HG02588 (cell line): ENCODE measurements around the gene CEP83.
A peak's percentile ranks its signal among the peaks of the same experiment; 100 is the strongest.
"Not testable (repeated sequence)": the region's sequence is repeated elsewhere in the genome, so short reads cannot be mapped to it uniquely, and the experiment has no call there.

Experiments used
- ATAC-seq: cut with Tn5 transposase; IDR thresholded peaks from one replicate; pipeline ENCODE4 v1.9.1; 2021; ENCODE audit warnings: mild to moderate bottlenecking, moderate library complexity; ENCODE audit not compliant: unreplicated experiment

Gene CEP83, protein sequence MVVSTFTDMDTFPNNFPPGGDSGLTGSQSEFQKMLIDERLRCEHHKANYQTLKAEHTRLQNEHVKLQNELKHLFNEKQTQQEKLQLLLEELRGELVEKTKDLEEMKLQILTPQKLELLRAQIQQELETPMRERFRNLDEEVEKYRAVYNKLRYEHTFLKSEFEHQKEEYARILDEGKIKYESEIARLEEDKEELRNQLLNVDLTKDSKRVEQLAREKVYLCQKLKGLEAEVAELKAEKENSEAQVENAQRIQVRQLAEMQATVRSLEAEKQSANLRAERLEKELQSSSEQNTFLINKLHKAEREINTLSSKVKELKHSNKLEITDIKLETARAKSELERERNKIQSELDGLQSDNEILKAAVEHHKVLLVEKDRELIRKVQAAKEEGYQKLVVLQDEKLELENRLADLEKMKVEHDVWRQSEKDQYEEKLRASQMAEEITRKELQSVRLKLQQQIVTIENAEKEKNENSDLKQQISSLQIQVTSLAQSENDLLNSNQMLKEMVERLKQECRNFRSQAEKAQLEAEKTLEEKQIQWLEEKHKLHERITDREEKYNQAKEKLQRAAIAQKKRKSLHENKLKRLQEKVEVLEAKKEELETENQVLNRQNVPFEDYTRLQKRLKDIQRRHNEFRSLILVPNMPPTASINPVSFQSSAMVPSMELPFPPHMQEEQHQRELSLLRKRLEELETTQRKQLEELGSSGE

DNA sequence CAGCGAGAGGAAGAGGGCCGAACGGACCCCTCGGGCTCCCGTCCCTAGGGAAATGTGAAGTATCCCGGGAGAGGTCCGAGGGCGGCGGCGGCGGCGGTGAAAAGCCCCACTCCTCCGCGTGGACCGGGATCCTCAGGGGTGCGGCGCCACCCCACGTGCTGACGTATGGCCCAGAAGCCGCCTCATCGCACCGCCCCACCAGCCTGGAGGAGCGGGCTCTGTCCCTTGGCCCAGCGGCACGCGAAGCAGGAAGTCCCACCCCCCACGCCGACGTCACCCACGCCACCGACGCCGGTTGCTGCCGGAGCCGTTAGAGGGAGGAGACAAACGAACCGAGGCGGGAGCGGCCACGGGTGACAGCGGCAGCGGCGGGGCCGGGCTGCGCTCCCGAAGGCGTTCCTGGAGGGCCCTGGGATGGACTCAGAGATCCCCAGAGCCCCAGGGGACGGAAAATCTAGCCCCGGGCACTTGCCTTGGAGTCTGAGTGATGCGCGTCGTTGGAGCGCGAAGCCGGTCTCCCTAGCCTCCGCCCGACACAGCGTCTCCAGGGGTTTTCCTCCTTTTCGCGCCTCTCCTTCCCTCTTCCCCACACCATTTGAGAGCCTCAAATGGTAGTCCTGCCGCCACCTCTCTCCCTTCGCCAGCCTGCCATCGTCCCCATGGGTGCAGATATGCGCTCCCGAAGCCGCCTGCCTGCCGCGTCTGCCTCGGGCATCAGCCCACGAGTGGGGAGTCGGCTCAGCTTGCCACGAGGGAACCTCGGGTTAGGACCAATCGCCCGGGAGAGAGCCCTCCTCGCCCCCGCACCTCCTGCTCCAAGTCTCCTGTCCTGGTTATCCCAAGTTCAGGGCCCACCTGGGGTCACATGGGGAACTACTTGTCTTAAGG lies at the start of gene CEP83:
Gene CEP83, minus strand, starts transcription at position 140 of the 888 bp plus-strand sequence. CDS start 47,377 bp downstream, outside the sequence.
- ATAC-seq = peak; percentile 98

DNA sequence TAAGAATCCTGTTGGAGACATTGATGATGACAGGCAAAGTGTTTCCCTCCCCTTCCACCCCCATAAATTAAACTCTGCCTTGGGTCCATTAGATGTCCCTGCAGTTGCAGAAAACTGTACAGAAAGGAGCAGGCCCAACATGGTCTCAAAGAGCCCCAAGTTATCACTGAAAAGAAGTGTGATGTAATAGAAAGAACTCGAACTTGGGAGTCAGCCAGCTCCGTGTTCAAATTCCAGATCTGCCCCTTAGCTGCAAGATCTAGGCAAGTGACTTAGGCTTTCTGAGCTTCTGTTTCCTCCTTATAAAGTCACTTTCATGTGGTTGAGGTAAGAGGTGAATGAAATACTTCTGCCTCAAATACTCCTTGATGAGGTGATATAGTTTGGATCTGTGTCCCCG lies 49.6 kb upstream of the CEP83 start:
- ATAC-seq = no peak

DNA sequence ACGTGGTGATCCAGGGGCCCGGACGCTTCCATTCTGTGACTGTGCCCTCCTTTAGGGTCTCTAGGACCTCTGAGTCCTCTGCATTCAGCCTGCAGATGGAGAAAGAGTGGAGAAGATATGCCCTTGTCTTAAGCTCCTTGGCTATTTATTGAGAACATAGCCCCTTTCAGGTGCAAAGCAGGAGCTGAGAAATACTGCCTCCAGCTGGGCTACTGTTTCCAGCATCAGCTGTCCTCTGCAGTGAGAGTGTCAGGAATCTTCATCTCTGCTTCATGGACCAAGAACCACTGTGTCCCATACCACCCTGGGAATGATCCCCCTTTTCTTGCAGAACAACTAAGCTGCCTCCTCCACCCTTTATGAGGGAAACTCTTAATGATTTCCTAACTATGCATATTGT lies 47.8 kb upstream of the CEP83 start:
- ATAC-seq = no peak

DNA sequence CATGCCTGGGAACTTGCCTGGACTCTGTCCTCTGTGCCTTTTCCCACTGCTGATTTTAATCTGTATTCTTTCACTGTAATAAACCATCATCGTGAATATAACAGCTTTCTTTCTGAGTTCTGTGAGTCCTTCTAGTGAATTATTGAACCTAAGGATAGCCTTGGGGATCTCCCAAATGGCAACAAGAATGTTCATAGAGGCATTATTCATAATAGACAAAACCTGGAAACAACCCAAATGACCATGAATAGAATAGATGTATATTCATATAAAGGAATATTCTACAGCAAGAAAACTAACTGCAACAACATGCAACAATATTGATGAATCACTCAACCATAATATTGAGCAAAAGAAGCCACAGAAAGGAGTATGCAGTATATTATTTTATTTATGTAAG lies 44.7 kb upstream of the CEP83 start:
- ATAC-seq = no peak

DNA sequence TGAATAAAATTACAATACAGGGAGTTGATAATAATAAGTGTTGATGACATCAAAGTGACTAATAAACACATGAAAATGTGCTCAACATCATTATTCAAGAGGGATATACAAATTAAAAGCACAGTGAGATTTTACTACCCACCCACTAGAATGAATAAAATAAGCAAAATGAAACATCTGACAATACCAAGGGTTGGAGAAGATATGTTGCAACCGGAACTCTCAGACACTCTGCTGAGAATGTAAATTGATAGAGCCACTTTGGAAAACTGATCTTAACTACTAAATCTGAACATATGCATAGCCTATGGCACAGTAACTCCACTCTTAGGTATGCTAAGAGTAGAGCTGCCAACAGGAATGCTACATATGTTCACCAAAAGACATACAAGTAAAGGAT lies 44.0 kb upstream of the CEP83 start:
- no peak for ATAC-seq

DNA sequence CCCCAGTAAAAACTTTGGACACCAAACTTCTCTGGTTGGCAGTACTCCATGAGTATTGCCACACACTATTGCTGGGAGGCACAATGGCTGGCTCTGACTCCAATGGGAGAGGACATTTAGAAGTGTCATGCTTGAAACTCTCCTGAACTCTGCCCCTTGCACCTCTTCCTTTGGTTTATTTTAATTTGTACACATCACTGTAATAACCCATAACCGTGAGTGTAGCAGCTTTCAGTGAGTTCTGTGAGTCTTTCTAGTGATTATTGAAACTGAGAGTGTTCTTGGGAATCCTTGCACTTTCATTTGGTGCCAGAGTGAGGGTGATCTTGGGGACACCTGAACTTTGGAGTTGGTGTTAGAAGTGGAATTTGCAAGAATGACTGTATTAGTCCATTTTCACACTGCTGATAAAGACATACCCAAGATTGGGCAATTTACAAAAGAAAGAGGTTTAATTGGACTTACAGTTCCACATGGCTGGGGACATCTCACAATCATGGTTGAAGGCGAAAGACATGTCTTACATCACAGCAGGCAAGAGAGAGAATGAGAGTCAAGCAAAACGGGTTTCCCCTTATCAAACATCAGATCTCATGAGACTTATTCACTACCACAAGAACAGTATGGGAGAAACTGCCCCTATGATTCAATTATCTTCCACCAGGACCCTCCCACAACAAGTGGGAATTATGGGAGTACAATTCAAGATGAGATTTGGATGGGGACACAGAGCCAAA lies 41.3 kb upstream of the CEP83 start:
- ATAC-seq = no peak

DNA sequence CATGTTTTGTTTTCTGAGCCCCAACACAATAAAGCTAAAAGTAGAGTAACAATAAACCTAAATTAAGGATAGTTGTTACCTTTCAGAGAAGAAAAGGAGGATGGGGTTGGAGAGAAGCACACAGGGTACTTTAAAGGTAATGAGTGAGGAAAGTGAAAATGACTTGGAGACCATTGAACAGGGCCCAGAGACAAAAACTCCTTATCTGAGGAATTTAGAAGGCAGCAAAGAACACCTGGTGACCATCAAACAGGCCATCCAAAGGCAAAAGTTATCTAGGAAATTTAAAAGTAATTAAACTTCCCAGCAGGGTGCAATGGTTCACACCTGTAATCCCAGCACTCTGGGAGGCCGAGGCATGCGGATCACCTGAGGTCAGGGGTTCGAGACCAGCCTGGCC lies 39.0 kb upstream of the CEP83 start:
- no peak for ATAC-seq

DNA sequence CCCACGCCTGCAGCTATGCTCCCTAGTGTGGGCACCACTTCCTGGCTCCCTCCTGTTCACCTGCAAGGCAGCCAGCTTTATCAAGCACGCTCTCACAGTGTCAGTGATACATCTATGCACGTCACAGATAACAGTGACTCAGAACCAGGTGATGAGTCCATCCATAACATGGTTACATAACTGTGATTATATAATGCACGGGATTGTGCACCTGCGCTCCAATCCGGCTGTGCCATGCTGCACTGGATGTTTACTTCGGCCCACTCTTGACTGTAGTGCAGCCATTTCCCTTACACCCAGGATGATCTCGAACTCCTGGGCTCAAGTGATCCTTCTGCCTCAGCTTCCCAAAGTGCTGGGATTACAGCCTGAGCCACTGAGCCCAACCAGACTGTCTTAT lies 38.4 kb upstream of the CEP83 start:
- ATAC-seq = no peak

DNA sequence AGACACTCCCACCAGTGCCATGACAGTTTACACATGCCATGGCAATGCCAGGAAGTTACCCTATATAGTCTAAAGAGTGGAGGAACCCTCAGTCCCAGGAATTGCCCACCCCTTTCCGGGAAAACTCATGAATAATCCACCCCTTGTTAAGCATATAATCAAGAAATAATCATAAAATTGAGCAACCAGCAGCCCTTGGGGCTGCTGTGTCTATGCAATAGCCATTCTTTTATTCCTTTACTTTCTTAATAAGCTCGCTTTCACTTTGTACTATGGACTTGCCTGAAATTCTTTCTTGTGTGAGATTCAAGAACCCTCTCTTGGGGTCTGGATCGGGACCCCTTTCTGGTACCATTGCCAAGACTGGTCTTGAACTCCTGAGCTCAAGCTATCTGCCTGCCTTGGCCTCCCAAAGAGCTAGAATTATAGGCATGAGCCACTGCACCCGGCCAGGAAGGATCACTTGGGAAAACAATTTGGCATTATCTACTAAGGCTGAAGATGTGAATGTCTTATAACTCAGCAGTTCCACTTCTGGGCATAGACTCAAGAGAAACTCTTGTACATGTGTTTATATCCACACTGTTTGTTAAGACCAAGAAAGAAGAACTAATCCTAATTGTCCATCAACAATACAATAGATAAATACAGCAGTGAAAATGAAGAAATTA lies 35.9 kb upstream of the CEP83 start:
- no peak for ATAC-seq

DNA sequence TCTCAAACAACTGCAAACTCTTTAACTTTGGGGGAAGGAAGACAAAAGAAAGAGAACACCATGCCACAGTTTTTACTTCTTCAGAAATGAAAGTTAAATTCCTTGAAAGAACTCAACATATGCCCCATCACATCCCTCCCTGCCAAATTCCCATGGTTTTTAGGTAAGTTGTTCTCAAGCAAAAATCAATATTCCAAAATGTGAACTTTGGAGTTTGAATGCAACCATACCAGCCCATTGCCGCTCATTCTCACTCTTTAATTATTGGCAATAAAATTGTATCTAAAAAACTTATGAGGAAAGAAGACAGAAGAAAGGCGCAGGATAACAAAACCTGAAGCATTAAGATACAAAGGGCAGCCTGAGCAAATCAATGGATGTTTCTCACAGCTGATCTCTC lies 31.8 kb upstream of the CEP83 start:
- ATAC-seq = no peak

DNA sequence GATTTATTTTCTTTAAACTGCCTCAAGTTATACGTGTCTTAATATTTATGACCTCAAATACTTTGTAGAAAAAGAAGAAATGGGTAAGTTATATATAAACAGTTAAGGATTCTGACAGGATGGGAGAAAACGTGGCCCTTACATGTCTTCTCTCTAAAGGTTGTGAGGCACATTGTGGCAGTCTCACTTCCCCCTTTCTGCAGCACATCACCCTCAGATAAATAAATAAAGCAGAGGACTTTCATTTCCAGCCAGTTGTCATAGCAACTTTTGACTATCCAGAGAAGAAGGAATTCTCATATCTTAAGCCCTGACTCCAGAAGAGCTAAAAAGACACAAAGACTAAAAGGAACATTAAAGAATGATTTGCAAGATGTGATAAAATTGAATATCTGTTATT lies 28.8 kb upstream of the CEP83 start:
- peak; percentile 89 for ATAC-seq

DNA sequence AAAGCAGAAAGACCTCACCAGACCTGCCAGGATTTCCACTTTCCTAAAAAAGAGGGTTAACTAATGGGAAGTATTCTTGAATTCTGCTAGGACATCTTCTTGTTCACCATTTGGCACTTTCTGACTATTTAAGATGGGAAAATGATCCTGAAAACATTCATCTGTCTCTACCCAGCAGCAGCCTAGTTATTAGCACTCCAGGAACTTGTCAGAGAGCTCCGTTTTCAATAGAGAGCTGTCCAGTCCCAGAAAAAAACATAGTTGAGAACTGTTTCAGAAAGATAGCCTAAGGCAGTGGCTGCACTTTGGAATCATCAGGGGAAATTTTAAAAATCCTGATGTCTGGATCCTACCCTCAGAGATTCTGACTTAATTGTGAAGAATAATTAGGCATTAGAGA lies 22.1 kb upstream of the CEP83 start:
- ATAC-seq = no peak

DNA sequence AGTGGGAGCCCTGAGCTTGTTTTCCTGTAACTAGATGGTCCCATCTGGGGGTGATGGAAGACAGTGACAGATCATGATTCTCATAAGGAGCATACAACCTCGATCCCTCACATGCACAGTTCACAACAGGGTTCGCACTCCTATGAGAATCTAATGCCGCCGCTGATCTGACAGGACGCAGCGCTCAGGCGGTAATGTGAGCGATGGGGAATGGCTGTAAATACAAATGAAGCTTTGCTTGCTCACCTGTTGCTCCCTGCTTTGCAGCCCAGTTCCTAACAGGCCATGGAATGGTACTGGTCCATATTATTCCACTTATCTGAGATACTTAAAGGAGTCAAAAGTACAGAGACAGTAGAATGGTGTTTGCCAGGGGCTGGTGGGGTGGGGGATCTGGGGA lies 9.9 kb upstream of the CEP83 start:
- no peak for ATAC-seq

DNA sequence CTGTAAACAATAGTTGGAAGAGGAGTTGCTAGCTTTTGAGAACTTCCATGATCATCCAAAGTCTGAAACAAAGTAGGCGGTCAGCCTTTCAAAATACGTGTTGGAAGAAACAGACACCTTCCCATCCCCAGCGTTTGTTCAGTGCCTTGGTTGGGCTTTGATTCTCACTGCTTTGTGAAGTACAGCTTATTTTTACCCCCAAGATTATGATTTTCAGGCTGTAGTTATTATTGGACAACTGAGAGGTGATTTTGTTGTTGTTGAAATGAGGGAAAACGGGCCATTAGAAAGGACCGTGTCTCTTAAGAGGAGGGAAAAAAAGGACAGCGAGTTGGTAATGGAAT lies 921 bp upstream of the CEP83 start:
- no peak for ATAC-seq

DNA sequence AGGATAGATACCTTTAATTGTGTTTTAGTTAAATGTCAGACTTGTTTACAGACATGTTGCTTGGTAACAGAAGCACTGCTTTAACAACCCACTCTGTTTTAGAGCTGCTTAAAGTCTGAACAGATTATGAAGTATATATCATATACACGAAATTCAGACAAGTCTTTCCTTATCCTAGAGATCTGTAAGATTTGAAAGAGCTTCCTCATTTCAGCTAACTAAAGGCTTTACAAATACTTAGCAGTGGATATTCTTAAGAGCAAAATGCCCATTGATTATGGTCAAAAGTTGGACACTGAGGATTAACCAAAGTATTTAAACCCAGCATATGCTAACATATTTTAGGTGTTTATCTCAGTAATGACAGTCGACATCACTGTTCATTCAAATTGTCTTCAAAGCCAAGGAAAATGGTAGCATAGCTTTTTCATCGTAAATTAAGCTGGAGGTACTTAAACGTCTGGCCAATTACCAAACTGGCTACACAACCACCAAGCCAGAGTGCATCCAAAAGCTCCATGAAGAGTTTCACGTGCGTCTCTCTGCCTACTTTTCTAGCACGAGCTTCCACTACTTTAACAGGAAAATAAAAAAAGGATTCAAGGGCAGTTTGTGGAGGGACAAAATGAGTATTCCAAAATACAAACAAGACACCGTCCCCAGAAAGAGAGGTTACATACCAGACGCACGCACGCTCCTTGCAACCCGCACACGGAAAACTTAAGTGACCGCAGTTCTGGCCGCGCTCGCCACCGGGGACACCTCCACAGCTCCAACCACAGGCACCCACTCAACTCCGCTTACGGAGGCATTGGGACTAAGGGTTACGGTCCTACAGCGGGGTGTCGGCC lies 565 bp downstream of the CEP83 start:
- peak; percentile 40 for ATAC-seq

DNA sequence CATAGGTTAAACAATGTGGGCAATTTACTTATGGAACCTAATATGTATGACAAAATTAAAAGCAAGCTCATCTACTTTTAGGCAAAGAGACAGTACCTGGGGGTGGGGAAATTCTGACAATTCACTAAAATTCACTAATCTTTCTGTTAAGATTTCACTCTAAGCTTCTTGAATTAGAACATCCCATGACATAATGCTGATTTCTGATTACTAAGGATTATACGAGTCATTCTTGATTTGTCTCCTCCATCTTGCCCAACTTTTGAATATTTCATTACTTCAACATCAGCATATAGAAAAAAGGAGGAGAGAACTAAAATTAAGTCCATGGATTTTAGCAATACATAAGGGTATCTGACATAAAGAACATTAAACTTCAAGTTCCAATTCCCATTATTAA lies 2.4 kb downstream of the CEP83 start:
- ATAC-seq = no peak

DNA sequence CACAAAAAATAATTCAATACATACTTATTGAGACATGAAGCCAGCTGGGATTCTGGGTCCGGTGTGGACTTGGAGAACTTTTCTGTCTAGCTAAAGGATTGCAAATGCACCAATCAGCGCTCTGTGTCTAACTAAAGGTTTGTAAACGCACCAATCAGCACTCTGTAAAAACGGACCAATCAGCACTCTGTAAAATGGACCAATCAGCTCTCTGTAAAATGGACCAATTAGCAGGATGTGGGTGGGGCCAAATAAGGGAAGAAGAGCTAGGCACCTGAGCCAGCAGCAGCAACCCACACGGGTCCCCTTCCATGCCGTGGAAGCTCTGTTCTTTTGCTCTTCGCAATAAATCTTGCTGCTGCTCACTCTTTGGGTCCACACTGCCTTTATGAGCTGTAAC lies 5.3 kb downstream of the CEP83 start:
- ATAC-seq = not testable (repeated sequence)

DNA sequence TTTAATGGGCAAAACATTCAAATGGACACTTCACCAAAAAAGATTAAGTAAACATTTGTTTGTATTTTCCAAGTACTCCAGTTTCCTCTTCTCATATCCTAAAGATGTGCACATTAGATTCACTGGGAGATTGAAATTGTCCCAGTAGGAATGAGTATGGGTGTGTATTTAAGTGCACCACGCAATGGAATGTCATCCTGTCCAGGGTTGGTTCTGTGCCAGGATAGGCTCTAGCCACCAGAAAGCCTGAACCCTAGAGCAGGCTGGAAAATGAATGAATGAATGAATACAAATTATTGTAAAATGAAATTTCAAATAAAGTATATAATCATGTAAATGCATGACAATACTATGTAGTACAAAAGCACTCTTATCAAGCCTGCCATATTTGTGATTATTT lies 14.0 kb downstream of the CEP83 start:
- no peak for ATAC-seq

DNA sequence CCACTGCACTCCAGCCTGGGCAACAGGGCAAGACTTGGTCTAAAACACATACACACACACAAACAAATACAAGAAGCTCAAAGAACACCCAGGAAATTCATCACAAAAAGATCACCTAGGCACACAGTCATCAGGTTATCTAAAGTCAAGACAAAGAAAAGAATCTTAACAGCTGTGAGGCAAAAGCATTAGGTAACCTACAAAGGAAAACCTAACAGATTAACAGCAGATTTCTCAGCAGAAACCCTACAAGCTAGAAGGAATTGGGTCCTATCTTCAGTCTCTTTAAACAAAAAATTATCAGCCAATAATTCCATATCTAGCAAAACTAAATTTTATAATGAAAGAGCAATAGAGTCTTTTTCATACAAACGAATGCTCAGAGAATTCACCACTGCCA lies 22.4 kb downstream of the CEP83 start:
- ATAC-seq = no peak
